Activated T-cell treated with anti-CD3 and anti-CD28 coated beads, Interleukin-2, amount 50 U/mL, for 72 hours (primary cell): ENCODE data around the gene GMIP. TPM values are rescaled to one million over a fixed set of nuclear protein-coding genes. Genes with fewer than 3 reads are reported as not detected.
A peak's percentile ranks its signal among the peaks of the same experiment; 100 is the strongest.

ENCODE experiments used
- ATAC-seq, 2 donors: fragments of 150-1000 bp; cut with Tn5 transposase; replicated peaks in 1 of 2; 2 replicates each; pipeline ENCODE4 v1.10.0; 2021; ENCODE audit warnings: moderate library complexity in 2 of 2, mild to moderate bottlenecking in 1 of 2
- DNase-seq, 2 donors: peaks; one replicate each; pipeline ENCODE4 v3.0.0; 2021 to 2022; ENCODE audit warnings: mixed read lengths in 1 of 2
- H3K27ac Mint-ChIP-seq: one replicate; pipeline ENCODE4 v1.8.0; 2022; ENCODE audit warnings: mild to moderate bottlenecking, moderate library complexity, mixed read lengths
- H3K27me3 Mint-ChIP-seq: one replicate; pipeline ENCODE4 v1.8.0; 2022; ENCODE audit warnings: low read depth, mixed read lengths
- H3K36me3 Mint-ChIP-seq, 2 donors: one replicate each; pipeline ENCODE4 v1.8.0; 2022; ENCODE audit warnings: mixed read lengths in 2 of 2, mild to moderate bottlenecking in 1 of 2; ENCODE audit not compliant: insufficient read depth in 2 of 2
- H3K4me1 Mint-ChIP-seq: one replicate; pipeline ENCODE4 v1.8.0; 2022; ENCODE audit warnings: low read depth, mixed read lengths
- H3K4me3 Mint-ChIP-seq, 2 donors: one replicate each; pipeline ENCODE4 v1.8.0; 2022; ENCODE audit warnings: mild to moderate bottlenecking in 2 of 2, mixed read lengths in 2 of 2, moderate library complexity in 2 of 2
- H3K9me3 Mint-ChIP-seq, 2 donors: one replicate each; pipeline ENCODE4 v1.8.0; 2022; ENCODE audit warnings: mixed read lengths in 2 of 2
- total RNA-seq, 2 donors: library from RNA; stranded (reverse); gene quantifications; one replicate each; pipeline ENCODE4 v1.2.3, GENCODE V29; 2022

GMIP gene
- total RNA-seq, 2 donors from 2014 or later: 96.4 to 99.8 TPM

GRCh38 chr19:19655051-19655594 is 11.7 kb upstream of the GMIP start:
- no peaks in the 10 kb centered on the region for H3K27me3 Mint-ChIP-seq
- ATAC-seq (no peak), DNase-seq (no peak)
- no peak overlapping the region for H3K4me3 Mint-ChIP-seq
- H3K27ac Mint-ChIP-seq: no peak overlapping the region
- H3K9me3 Mint-ChIP-seq: no peaks in the 10 kb centered on the region
- H3K36me3 Mint-ChIP-seq: peaks cover 18 to 31% of the 10 kb centered on the region in 2 donors
- no peaks in the 10 kb centered on the region for H3K4me1 Mint-ChIP-seq

GRCh38 chr19:19654441-19654840 is 11.0 kb upstream of the GMIP start:
- H3K9me3 Mint-ChIP-seq: no peaks in the 10 kb centered on the region
- no peaks in the 10 kb centered on the region for H3K4me1 Mint-ChIP-seq
- peaks cover 18 to 31% of the 10 kb centered on the region in 2 donors for H3K36me3 Mint-ChIP-seq
- ATAC-seq (no peak), DNase-seq (no peak)
- no peak overlapping the region for H3K27ac Mint-ChIP-seq
- no peak overlapping the region for H3K4me3 Mint-ChIP-seq
- H3K27me3 Mint-ChIP-seq: no peaks in the 10 kb centered on the region

- no peaks in the 10 kb centered on the region for H3K27me3 Mint-ChIP-seq
- no peak for DNase-seq
- ATAC-seq: no peak
- no peak overlapping the region for H3K27ac Mint-ChIP-seq
- H3K9me3 Mint-ChIP-seq: no peaks in the 10 kb centered on the region
- H3K36me3 Mint-ChIP-seq: peaks cover 18 to 31% of the 10 kb centered on the region in 2 donors
- no peaks in the 10 kb centered on the region for H3K4me1 Mint-ChIP-seq
- H3K4me3 Mint-ChIP-seq: no peak overlapping the region
These were observed 10.2 kb upstream of the GMIP start for GRCh38 chr19:19653597-19654147.

DNA sequence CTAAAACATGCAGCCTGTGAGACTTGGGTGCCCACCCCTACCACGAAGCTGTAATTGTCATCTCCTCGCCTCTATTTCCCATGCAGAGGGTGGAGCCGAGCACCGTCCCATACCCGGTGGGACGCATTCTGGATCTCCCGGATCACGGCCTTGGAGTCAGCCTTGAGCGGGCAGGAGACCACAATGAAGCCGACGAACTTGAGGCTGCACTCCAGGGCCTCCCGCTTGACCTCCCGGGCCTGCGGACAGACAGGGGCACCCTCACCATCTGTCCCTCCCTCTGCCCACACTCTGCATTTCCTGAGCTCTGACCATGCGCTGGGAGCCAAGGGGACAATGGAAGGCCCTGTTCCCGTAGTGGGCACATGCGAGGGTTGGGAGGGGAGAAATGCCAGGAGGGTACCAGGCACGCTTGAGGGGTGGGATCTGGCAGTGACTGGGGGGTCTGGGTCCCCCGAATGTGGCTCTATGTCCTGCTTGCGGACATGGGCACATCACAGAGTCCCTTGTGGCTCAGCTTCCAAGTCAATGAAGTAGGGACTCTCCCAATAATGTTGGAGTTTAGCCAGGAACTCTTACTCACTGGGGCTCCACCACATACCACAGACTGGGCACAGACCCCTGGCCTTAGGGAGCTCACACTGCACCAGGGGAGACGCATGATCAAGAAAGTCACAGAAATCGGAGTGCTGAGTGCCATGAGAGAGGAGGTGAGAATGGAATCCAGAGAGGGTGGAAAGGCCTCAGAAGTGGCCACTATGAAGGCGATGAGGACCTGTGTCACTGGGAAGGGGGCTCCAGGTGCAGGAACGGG is 9.2 kb upstream of the GMIP start:
- H3K36me3 Mint-ChIP-seq: peaks cover 11 to 27% of the 10 kb centered on the region in 2 donors
- H3K27ac Mint-ChIP-seq: no peak overlapping the region
- H3K4me3 Mint-ChIP-seq: no peak overlapping the region
- H3K9me3 Mint-ChIP-seq: no peaks in the 10 kb centered on the region
- ATAC-seq (no peak), DNase-seq (no peak)
- no peaks in the 10 kb centered on the region for H3K27me3 Mint-ChIP-seq
- H3K4me1 Mint-ChIP-seq: no peaks in the 10 kb centered on the region

DNA sequence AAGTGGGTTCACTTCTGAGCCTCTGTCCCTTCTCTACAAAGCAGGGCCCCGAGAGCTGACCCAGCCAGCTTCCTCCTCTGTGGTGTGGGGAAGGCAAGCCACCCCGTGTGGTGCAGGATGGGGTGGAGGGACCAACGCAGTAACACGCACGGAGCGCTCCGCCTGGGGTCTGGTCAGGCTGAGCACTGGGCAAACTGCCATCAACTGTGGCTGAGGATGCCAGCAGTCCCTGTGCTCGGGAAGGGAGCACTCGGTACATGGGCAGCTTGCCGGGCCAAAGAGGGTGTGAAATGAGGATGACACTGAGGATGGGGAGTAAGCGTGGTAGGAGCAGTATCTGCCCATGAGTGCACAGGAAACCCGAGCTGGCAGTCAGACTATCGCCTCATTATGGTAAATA is 7.6 kb upstream of the GMIP start:
- H3K4me1 Mint-ChIP-seq: no peaks in the 10 kb centered on the region
- no peak overlapping the region for H3K4me3 Mint-ChIP-seq
- H3K36me3 Mint-ChIP-seq: peaks cover 10 to 20% of the 10 kb centered on the region in 2 donors
- ATAC-seq (no peak), DNase-seq (no peak)
- H3K27me3 Mint-ChIP-seq: no peaks in the 10 kb centered on the region
- no peak overlapping the region for H3K27ac Mint-ChIP-seq
- no peaks in the 10 kb centered on the region for H3K9me3 Mint-ChIP-seq

DNA sequence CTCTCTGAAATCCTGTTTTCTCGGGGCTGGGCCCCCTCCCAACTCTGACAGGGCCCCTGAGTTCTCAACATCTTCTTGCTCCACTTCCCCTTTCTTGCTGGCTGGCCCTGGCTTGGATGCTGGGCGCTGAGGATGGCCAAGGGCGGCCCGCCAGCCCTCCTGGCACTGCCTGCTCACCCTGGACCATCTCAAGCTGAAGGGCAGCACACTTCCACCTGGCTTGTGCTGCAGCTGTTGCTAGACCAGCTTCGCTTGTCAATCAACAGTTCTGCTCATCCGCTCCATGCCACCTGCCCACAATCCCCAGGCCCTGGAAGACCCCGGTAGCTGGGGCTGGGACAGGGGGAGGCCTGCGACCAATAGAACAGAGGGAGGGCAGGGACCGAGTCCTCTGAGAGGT is 6.9 kb upstream of the GMIP start:
- Mint-ChIP-seq H3K4me1 (no peaks in the 10 kb centered on the region), H3K27me3 (no peaks in the 10 kb centered on the region), H3K36me3 (peaks cover 10 to 20% of the 10 kb centered on the region in 2 donors), H3K27ac (peak overlapping the region; percentile 60), H3K4me3 (no peak overlapping the region), H3K9me3 (no peaks in the 10 kb centered on the region)
- no peak for DNase-seq
- ATAC-seq: no peak

- H3K27me3 Mint-ChIP-seq: no peaks in the 10 kb centered on the region
- H3K27ac Mint-ChIP-seq: no peak overlapping the region
- DNase-seq (no peak), ATAC-seq (no peak)
- no peak overlapping the region for H3K4me3 Mint-ChIP-seq
- H3K9me3 Mint-ChIP-seq: no peaks in the 10 kb centered on the region
- peaks cover 8 to 16% of the 10 kb centered on the region in 2 donors for H3K36me3 Mint-ChIP-seq
- peaks cover 1% of the 10 kb centered on the region for H3K4me1 Mint-ChIP-seq
These were observed 6.1 kb upstream of the GMIP start for GRCh38 chr19:19649580-19649995.

- no peak overlapping the region for H3K4me3 Mint-ChIP-seq
- no peaks in the 10 kb centered on the region for H3K27me3 Mint-ChIP-seq
- H3K9me3 Mint-ChIP-seq: no peaks in the 10 kb centered on the region
- DNase-seq (no peak), ATAC-seq (no peak)
- H3K4me1 Mint-ChIP-seq: peaks cover 4% of the 10 kb centered on the region
- H3K27ac Mint-ChIP-seq: no peak overlapping the region
- H3K36me3 Mint-ChIP-seq: peaks cover 6 to 15% of the 10 kb centered on the region in 2 donors
These were observed 5.7 kb upstream of the GMIP start for GRCh38 chr19:19649155-19649554.

DNA sequence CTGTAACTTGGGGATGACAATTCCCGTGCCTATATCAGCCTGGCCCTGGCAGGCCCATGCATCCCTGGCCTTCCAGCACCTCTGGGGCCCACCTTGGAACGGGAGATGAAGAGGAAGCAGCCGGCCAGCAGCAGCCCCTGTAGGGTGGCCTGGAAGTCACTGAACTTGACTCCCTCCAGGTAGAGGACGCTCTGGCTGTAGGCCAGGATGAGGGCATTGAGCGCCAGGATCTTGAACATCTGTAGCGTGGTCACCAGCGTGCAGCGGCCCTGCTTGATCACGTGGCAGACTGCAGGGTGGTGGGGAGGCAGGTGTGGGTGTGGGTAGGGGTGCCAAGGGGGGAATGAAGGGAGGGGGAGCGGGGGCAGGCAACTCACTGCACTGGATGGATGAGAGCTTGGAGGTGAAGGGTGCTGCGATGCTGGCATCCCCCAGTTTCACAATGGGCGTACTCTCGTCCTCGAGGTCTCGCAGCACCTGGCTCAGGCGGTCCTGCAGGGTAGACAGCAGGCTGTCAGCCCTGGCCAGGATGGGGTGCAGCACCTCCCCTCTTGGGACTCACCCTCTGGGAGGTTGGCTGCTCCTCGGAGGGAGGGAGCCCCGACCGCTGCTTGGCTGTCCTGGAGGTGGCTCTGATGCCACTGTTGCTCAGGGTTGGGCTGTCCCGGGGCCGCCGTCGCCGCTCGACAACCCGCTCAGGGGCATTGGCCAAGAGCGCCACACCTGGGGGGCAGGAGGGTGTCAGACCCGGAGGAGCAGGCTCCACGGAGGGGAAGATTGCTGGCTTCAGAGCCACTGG is 3.8 kb upstream of the GMIP start:
- DNase-seq (no peak), ATAC-seq (no peak)
- H3K9me3 Mint-ChIP-seq: no peaks in the 10 kb centered on the region
- peaks cover 8% of the 10 kb centered on the region for H3K4me1 Mint-ChIP-seq
- peaks cover 6 to 12% of the 10 kb centered on the region in 2 donors for H3K36me3 Mint-ChIP-seq
- H3K4me3 Mint-ChIP-seq: no peak overlapping the region
- no peak overlapping the region for H3K27ac Mint-ChIP-seq
- no peaks in the 10 kb centered on the region for H3K27me3 Mint-ChIP-seq

GRCh38 chr19:19645233-19645870 is 1.9 kb upstream of the GMIP start:
- H3K4me3 Mint-ChIP-seq: no peak overlapping the region
- H3K9me3 Mint-ChIP-seq: no peaks in the 10 kb centered on the region
- H3K27ac Mint-ChIP-seq: no peak overlapping the region
- H3K36me3 Mint-ChIP-seq: peaks cover 6 to 11% of the 10 kb centered on the region in 2 donors
- H3K4me1 Mint-ChIP-seq: peaks cover 14% of the 10 kb centered on the region
- DNase-seq (no peak), ATAC-seq (no peak)
- no peaks in the 10 kb centered on the region for H3K27me3 Mint-ChIP-seq

DNA sequence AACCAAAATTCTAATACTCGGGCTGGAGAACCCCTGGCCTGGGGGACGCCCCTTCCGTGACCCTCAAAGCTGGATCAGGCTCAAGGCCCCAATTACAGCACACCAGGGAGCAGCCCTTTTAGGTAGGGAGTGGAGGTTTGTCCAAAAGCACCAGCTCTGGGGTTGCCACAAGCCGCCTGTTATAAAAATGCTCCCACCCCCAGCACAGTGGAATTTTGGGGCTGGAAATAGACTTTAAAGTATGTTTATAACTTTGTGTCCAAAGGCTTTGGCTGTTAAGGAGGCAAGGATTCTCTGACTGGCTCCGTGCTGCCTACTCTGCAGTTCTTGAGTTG is 564 bp upstream of the GMIP start:
- H3K4me3 Mint-ChIP-seq: peak overlapping the region; percentile 97 to 99
- no peaks in the 10 kb centered on the region for H3K9me3 Mint-ChIP-seq
- H3K36me3 Mint-ChIP-seq: peaks cover 6 to 14% of the 10 kb centered on the region in 2 donors
- H3K27ac Mint-ChIP-seq: peak overlapping the region; percentile 86
- H3K27me3 Mint-ChIP-seq: no peaks in the 10 kb centered on the region
- peaks cover 14% of the 10 kb centered on the region for H3K4me1 Mint-ChIP-seq
- ATAC-seq: no peak
- DNase-seq: no peak

DNA sequence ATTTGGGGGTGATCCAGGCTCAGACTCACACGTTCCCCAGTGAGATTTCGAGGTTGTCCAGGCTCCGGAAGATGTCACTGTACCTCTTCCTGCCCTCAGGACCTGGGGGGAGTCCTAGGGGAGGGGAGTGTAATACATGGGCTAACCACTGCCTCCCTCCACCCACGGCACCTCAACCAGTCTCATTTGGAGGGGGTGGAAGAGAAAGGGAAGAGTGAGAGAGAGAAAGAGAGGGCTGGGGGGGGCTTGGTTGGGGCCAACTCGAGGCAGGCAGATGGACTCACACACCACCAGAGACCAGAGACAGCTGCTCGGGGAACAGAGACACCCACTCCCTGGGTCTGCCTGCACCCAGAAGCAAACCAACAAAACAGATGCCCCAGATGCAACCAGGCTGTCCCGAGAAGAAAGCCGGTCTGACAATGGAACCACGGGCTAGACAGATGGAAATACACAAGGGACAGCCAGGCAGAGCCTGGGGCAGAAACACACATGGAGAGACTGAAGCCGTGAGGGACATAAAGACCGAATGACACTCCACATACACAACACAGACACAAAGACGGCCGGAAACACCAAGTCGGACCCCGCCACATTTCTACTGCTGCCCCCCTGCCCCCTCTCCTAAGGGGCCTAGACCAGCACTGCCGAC is 825 bp downstream of the GMIP start:
- Mint-ChIP-seq H3K27me3 (no peaks in the 10 kb centered on the region), H3K9me3 (no peaks in the 10 kb centered on the region), H3K36me3 (peaks cover 6 to 16% of the 10 kb centered on the region in 2 donors), H3K4me1 (peaks cover 14% of the 10 kb centered on the region), H3K4me3 (peak overlapping the region; percentile 97 to 99), H3K27ac (peak overlapping the region; percentile 94)
- DNase-seq (peak; percentile 48 to 57), ATAC-seq (peak; percentile 39 to 55)
